K562 (cell line): ENCODE measurements around the gene COL4A5. TPM values are rescaled to one million over a fixed set of nuclear protein-coding genes. Genes with fewer than 3 reads are reported as not detected.

Source experiments
- ATAC-seq: fragments of 200-7000 bp; cut with Tn5 transposase; 3 replicates; pipeline ENCODE4 v1.9.1; 2020; ENCODE audit warnings: moderate library complexity
- BruUV-seq: library from RNA; stranded (reverse); fragments of 400-500 nt; replicated peaks from 2 replicates; lab custom pipeline; 2021; lab: Mats Ljungman, UMichigan
- CTCF ChIA-PET: fragments of 300-600 bp; formaldehyde crosslinking; extraction: SDS; loops from one replicate; lab custom pipeline; 2021; ENCODE audit warnings: low intra/inter-chr PET ratio; lab: Yijun Ruan, JAX
- POLR2A ChIA-PET: fragments of 300-600, 350-650 bp; sonication (Branson Sonifier 250); formaldehyde crosslinking; extraction: SDS; loops from one replicate; lab custom pipeline; 2021; ENCODE audit warnings: antibody characterized with exemption, inconsistent platforms; lab: Yijun Ruan, JAX
- DNase-seq, 4 experiments: peaks; one replicate each; pipeline versions ENCODE4 v3.0.0 to v3.0.0-alpha.2; 2011 to 2018; ENCODE audit warnings: low spot score in 3 of 4, mixed read lengths in 3 of 4; ENCODE audit errors: extremely low read depth in 1 of 4
- FAIRE-seq: peaks from 2 replicates; lab custom pipeline; 2011; peaks lifted over from hg19 to GRCh38; lab: Jason Lieb, UNC
- H2AFZ ChIP-seq: 2 replicates; pipeline ENCODE4 v1.6.0; 2011; ENCODE audit warnings: low read depth, low read length, control low read depth, inconsistent platforms
- H3K27ac ChIP-seq: fragments of 200-600 bp; 3 replicates; pipeline ENCODE4 v1.8.0; 2011; ENCODE audit warnings: low read depth, mild to moderate bottlenecking, control low read depth, inconsistent platforms, low read length, moderate library complexity, mixed read lengths; ENCODE audit errors: extremely low read depth
- H3K27me3 ChIP-seq, 2 experiments: fragments of 300-600 bp in 1 of 2; 2 replicates in 1 of 2; 3 replicates in 1 of 2; pipeline versions ENCODE4 v1.6.0 to v1.8.0; 2011; ENCODE audit warnings: inconsistent platforms in 2 of 2, low read length in 2 of 2, mild to moderate bottlenecking in 1 of 2, mixed read lengths in 1 of 2, moderate library complexity in 1 of 2; ENCODE audit not compliant: control insufficient read depth in 2 of 2, insufficient read depth in 2 of 2
- H3K36me3 ChIP-seq: fragments of 300-600 bp; 3 replicates; pipeline ENCODE4 v1.8.0; 2011; ENCODE audit warnings: mild to moderate bottlenecking, low read length, inconsistent platforms; ENCODE audit not compliant: control insufficient read depth, insufficient read depth
- H3K4me1 ChIP-seq, 2 experiments: fragments of 200-600 bp in 1 of 2; replicated peaks in 1 of 2; 2 replicates in 1 of 2; 3 replicates in 1 of 2; pipeline versions ENCODE4 v1.5.1 to v1.8.0; 2011; ENCODE audit warnings: inconsistent platforms in 2 of 2, low read length in 2 of 2, mild to moderate bottlenecking in 1 of 2, mixed read lengths in 1 of 2, moderate library complexity in 1 of 2; ENCODE audit not compliant: control insufficient read depth in 2 of 2, insufficient read depth in 2 of 2
- H3K4me2 ChIP-seq: 2 replicates; pipeline ENCODE4 v1.6.1; 2011; ENCODE audit warnings: low read length, control low read depth, inconsistent platforms, mixed read lengths; ENCODE audit not compliant: insufficient read depth
- H3K4me3 ChIP-seq: fragments of 200-600 bp; sonication (generic), shearing (Covaris generic); 2 replicates; pipeline ENCODE4 v1.5.1; 2016; ENCODE audit warnings: control low read depth, inconsistent platforms
- H3K79me2 ChIP-seq: fragments of 200-600 bp; 3 replicates; pipeline ENCODE4 v1.8.0; 2011; ENCODE audit warnings: low read length, inconsistent platforms; ENCODE audit not compliant: control insufficient read depth, insufficient read depth
- H3K9ac ChIP-seq, 2 experiments: 2 replicates each; pipeline versions ENCODE4 v1.6.0 to v1.6.1; 2011; ENCODE audit warnings: low read depth in 2 of 2, low read length in 2 of 2, control low read depth in 1 of 2, inconsistent platforms in 1 of 2, mild to moderate bottlenecking in 1 of 2, mixed read lengths in 1 of 2; ENCODE audit not compliant: insufficient read depth in 1 of 2
- H3K9me1 ChIP-seq: one replicate; pipeline ENCODE4 v1.6.0; 2011; ENCODE audit warnings: inconsistent platforms, mild to moderate bottlenecking, low read length, moderate library complexity; ENCODE audit not compliant: control insufficient read depth, insufficient read depth
- H3K9me3 ChIP-seq: replicated peaks from 2 replicates; pipeline ENCODE4 v1.5.1; 2011; ENCODE audit warnings: low read depth, low read length, inconsistent platforms; ENCODE audit not compliant: control insufficient read depth, insufficient read depth
- H4K20me1 ChIP-seq: replicated peaks from 2 replicates; pipeline ENCODE4 v1.6.1; 2011; ENCODE audit warnings: low read length, inconsistent platforms, mixed read lengths; ENCODE audit not compliant: control insufficient read depth, insufficient read depth
- ARID3B ChIP-seq: fragments of 250-450 bp; sonication (Bioruptor Pico); IDR thresholded peaks from 2 replicates; pipeline ENCODE4 v1.4.0; 2020; ENCODE audit warnings: borderline replicate concordance
- HDAC2 ChIP-seq: fragments of 450-650 bp; IDR thresholded peaks from 2 replicates; pipeline ENCODE4 v1.6.1; 2016; ENCODE audit warnings: mild to moderate bottlenecking
- MCM7 ChIP-seq, 2 experiments: fragments of 450-650 bp; IDR thresholded peaks; 2 replicates each; pipeline ENCODE4 v1.6.1; 2016 to 2018
- MGA ChIP-seq: fragments of 450-650 bp; IDR thresholded peaks from 2 replicates; pipeline ENCODE4 v1.6.1; 2016; ENCODE audit warnings: mild to moderate bottlenecking, moderate library complexity
- RBFOX2 ChIP-seq: fragments of 200-400 bp; formaldehyde crosslinking; IDR thresholded peaks from 2 replicates; pipeline ENCODE4 v1.6.1; 2017; ENCODE audit warnings: low read depth, mild to moderate bottlenecking, low read length, moderate library complexity
- USF2 ChIP-seq: sonication (generic); formaldehyde crosslinking; IDR thresholded peaks from 2 replicates; pipeline ENCODE4 v1.5.0; 2020; ENCODE audit warnings: missing genetic modification reagents
- YY1 ChIP-seq, 3 experiments: IDR thresholded peaks; 2 replicates each; pipeline ENCODE4 v1.6.1; 2011; ENCODE audit warnings: low read length in 2 of 3, mild to moderate bottlenecking in 2 of 3, moderate library complexity in 2 of 3, borderline replicate concordance in 1 of 3, control low read depth in 1 of 3, low read depth in 1 of 3; ENCODE audit not compliant: insufficient read depth in 3 of 3, insufficient replicate concordance in 2 of 3, control insufficient read depth in 1 of 3, insufficient read length in 1 of 3; ENCODE audit errors: extremely low read depth in 1 of 3
- WGBS: fragments of 100-300 bp; shearing (Covaris generic); methylation state at CpG from one replicate; pipeline ENCODE4 v1.1.6; 2016; ENCODE audit warnings: low coverage, mixed read lengths; ENCODE audit not compliant: insufficient coverage; ENCODE audit errors: missing lambda C conversion rate; 5-methylcytosine and 5-hydroxymethylcytosine counted together
- in situ Hi-C: fragments of 300-500 bp; cut with MboI; formaldehyde crosslinking; loops from 4 replicates; pipeline ENCODE4 v1.15.0; 2018; ENCODE audit warnings: inconsistent platforms, mixed read lengths
- intact Hi-C: fragments of 100-400 bp; cut with micrococcal nuclease; formaldehyde crosslinking; loops from 2 replicates; pipeline ENCODE4 v1.14.2; 2022
- polyA plus RNA-seq, 8 experiments: library from polyadenylated mRNA; depleted of rRNA in 4 of 8; stranded (reverse) in 5 of 8; unstranded in 3 of 8; fragments of >200 nt; fragmentation: Nextera tagmentation in 2 of 8; fragmentation: Illumina TruSeq in 1 of 8; extraction: Ambion mirVana in 2 of 8; extraction: Trizol in 1 of 8; gene quantifications; 2 replicates each; pipeline versions ENCODE4 v1.2.1 to v1.2.3, GENCODE V29; 2011 to 2014; ENCODE audit warnings: inconsistent platforms in 1 of 8, missing spikeins in 1 of 8
- total RNA-seq, 7 experiments: library from RNA; depleted of rRNA in 6 of 7; stranded (reverse); fragments of >200 nt in 6 of 7; fragmentation: Illumina TruSeq in 2 of 7; extraction: Trizol in 2 of 7; gene quantifications; 2 replicates each; pipeline versions ENCODE4 v1.2.1 to v1.2.3, GENCODE V29; 2011 to 2021; ENCODE audit warnings: low replicate concordance in 1 of 7

COL4A5 gene
- total and polyA plus RNA-seq, 9 of the 15 experiments (the other 6 are each of a cell fraction or from before 2014, with no cell fraction given): 0.66 to 2.5 (median 1.8) TPM

GRCh38 chrX:108557580-108557979 lies 117.9 kb downstream of the COL4A5 start:
- WGBS: 0% methylated on average over 4 of the region's 4 CpGs
- peak; percentile 7 to 67 (median 15) for DNase-seq
- POLR2A ChIA-PET: interaction anchor here (0.7 kb wide), 1 partner anchor 1522 kb away, joined by 3 read pairs; no protein-coding TSS in a partner anchor
- FAIRE-seq: no peak
- BruUV-seq: no TSS peak
- Histone ChIP-seq H3K4me1 (peaks cover 4 to 9% of the 10 kb centered on the region in 2 experiments; a peak in 4 of 5 replicates), H2AFZ (peak overlapping the region; percentile 68), H3K27ac (peak overlapping the region; percentile 77), H3K36me3 (no peaks in the 10 kb centered on the region), H3K79me2 (no peaks in the 10 kb centered on the region), H3K9me3 (no peaks in the 10 kb centered on the region), H3K9me1 (no peaks in the 10 kb centered on the region), H3K27me3 (no peaks in the 10 kb centered on the region), H4K20me1 (no peaks in the 10 kb centered on the region), H3K4me3 (no peak overlapping the region), H3K9ac (no peak overlapping the region), H3K4me2 (no peak overlapping the region)
- intact Hi-C loops: no loop called here
- ATAC-seq: peak; percentile 85
- CTCF ChIA-PET: no interaction called here
- in situ Hi-C loops: no loop called here
- TF ChIP-seq ARID3B (no peak), HDAC2 (no peak), RBFOX2 (no peak; the same call in 1 of the 2 replicates), YY1 (IDR thresholded peaks at IDR 0.05; ENCODE audit: borderline replicate concordance in 1 of 3, control insufficient read depth in 1 of 3, extremely low read depth in 1 of 3, insufficient read depth in 3 of 3, insufficient read length in 1 of 3, insufficient replicate concordance in 2 of 3, low read depth in 1 of 3, low read length in 2 of 3) (peak in 1 of 3 experiments; percentile 55), USF2 (CRISPR knock-in tag) (0 out of 2 replicates have a peak, but pooled peaks have one; percentile 15), MGA (peak; percentile 90), MCM7 (IDR thresholded peaks at IDR 0.05) (no peak)
